ENCODE results near the gene COQ6. TPM values are rescaled to one million over a fixed set of nuclear protein-coding genes. Genes with fewer than 3 reads are reported as not detected.

The COQ6 gene
- polyA plus RNA-seq, 1 donor (not counting 4 experiments of a cell fraction or from before 2014, with no cell fraction given), result 28.4 TPM

- DNase-seq (ENCODE audit: low read depth, low spot score) (no peak), FAIRE-seq (no peak)
- Histone ChIP-seq H3K27me3 (ENCODE audit: control insufficient read depth, extremely low read depth, insufficient read depth, low read length) (no peaks in the 10 kb centered on the region), H3K27ac (ENCODE audit: control insufficient read depth, insufficient read depth, low read length) (no peak overlapping the region), H3K4me3 (ENCODE audit: control insufficient read depth in 2 of 3, extremely low read depth in 1 of 3, insufficient read depth in 2 of 3, low read depth in 1 of 3, low read length in 3 of 3) (no peak overlapping the region), H3K9ac (ENCODE audit: control insufficient read depth, extremely low read depth, insufficient read depth, low read length) (no peak overlapping the region), H3K4me1 (ENCODE audit: control insufficient read depth, extremely low read depth, insufficient read depth, low read length) (no peaks in the 10 kb centered on the region), H3K79me2 (ENCODE audit: control insufficient read depth, insufficient read depth, low read length) (no peaks in the 10 kb centered on the region), H3K9me3 (ENCODE audit: control insufficient read depth, low read depth, low read length) (no peaks in the 10 kb centered on the region), H3K4me2 (ENCODE audit: control insufficient read depth, extremely low read depth, insufficient read depth, low read depth, low read length) (no peak overlapping the region), H3K36me3 (ENCODE audit: control insufficient read depth in 2 of 2, extremely low read depth in 1 of 2, insufficient read depth in 2 of 2, low read length in 2 of 2) (peaks cover 3 to 6% of the 10 kb centered on the region in 2 experiments), H2AFZ (ENCODE audit: control insufficient read depth, low read length) (no peak overlapping the region), H3K9me1 (ENCODE audit: control insufficient read depth, extremely low read depth, insufficient read depth, low read length) (no peaks in the 10 kb centered on the region), H4K20me1 (ENCODE audit: control insufficient read depth, extremely low read depth, insufficient read depth, low read length) (no peaks in the 10 kb centered on the region)
- TF ChIP-seq EZH2 (IDR thresholded peaks at IDR 0.05; ENCODE audit: low read length) (no peak), CTCF (optimal IDR thresholded peaks at IDR 0.05 in 1 of 3, IDR thresholded peaks at IDR 0.05 in 1 of 3, conservative IDR thresholded peaks at IDR 0.05 in 1 of 3; ENCODE audit: extremely low read depth in 1 of 3, insufficient read depth in 2 of 3, low read length in 3 of 3) (no peak)
- dilution Hi-C loops (cut with MboI; ENCODE audit: extremely low pct_ligation_motif_present, low sequenced_read_pairs), result no loop called here
Measured at GRCh38 chr14:73996731-73997107, 46.6 kb downstream of the COQ6 start.

- H3K4me3 ChIP-seq (ENCODE audit: control insufficient read depth in 2 of 3, extremely low read depth in 1 of 3, insufficient read depth in 2 of 3, low read depth in 1 of 3, low read length in 3 of 3), result no peak overlapping the region
- no peaks in the 10 kb centered on the region for H3K27me3 ChIP-seq (ENCODE audit: control insufficient read depth, extremely low read depth, insufficient read depth, low read length)
- H3K4me2 ChIP-seq (ENCODE audit: control insufficient read depth, extremely low read depth, insufficient read depth, low read depth, low read length), result no peak overlapping the region
- no peaks in the 10 kb centered on the region for H3K9me1 ChIP-seq (ENCODE audit: control insufficient read depth, extremely low read depth, insufficient read depth, low read length)
- no peak overlapping the region for H3K9ac ChIP-seq (ENCODE audit: control insufficient read depth, extremely low read depth, insufficient read depth, low read length)
- peaks cover 3 to 6% of the 10 kb centered on the region in 2 experiments for H3K36me3 ChIP-seq (ENCODE audit: control insufficient read depth in 2 of 2, extremely low read depth in 1 of 2, insufficient read depth in 2 of 2, low read length in 2 of 2)
- H3K79me2 ChIP-seq (ENCODE audit: control insufficient read depth, insufficient read depth, low read length), result no peaks in the 10 kb centered on the region
- dilution Hi-C loops (cut with MboI; ENCODE audit: extremely low pct_ligation_motif_present, low sequenced_read_pairs), result no loop called here
- H3K27ac ChIP-seq (ENCODE audit: control insufficient read depth, insufficient read depth, low read length), result no peak overlapping the region
- H3K9me3 ChIP-seq (ENCODE audit: control insufficient read depth, low read depth, low read length), result no peaks in the 10 kb centered on the region
- no peaks in the 10 kb centered on the region for H4K20me1 ChIP-seq (ENCODE audit: control insufficient read depth, extremely low read depth, insufficient read depth, low read length)
- no peak overlapping the region for H2AFZ ChIP-seq (ENCODE audit: control insufficient read depth, low read length)
- FAIRE-seq (no peak), DNase-seq (ENCODE audit: low read depth, low spot score) (no peak)
- TF ChIP-seq CTCF (optimal IDR thresholded peaks at IDR 0.05 in 1 of 3, IDR thresholded peaks at IDR 0.05 in 1 of 3, conservative IDR thresholded peaks at IDR 0.05 in 1 of 3; ENCODE audit: extremely low read depth in 1 of 3, insufficient read depth in 2 of 3, low read length in 3 of 3) (no peak), EZH2 (IDR thresholded peaks at IDR 0.05; ENCODE audit: low read length) (no peak)
- H3K4me1 ChIP-seq (ENCODE audit: control insufficient read depth, extremely low read depth, insufficient read depth, low read length), result no peaks in the 10 kb centered on the region
Measured at GRCh38 chr14:73997108-73997943, 47.2 kb downstream of the COQ6 start.

All from keratinocyte (primary cell).